GM12865 (cell line): Measurements from ENCODE around the gene WDTC1.

Experiments used
- DNase-seq: peaks from one replicate; pipeline ENCODE4 v3.0.0; 2010; ENCODE audit warnings: low read depth
- H3K4me3 ChIP-seq: 2 replicates; pipeline ENCODE4 v1.5.1; 2011; ENCODE audit warnings: mild to moderate bottlenecking, low read depth, low read length, control low read depth
- TF ChIP-seq, protein P1 (sequence below): IDR thresholded peaks from 2 replicates; pipeline ENCODE4 v1.5.1; 2011; ENCODE audit warnings: low read length, control low read depth, low read depth, inconsistent platforms; ENCODE audit not compliant: insufficient read depth; ENCODE audit errors: missing control alignments

WDTC1 gene

DNA sequence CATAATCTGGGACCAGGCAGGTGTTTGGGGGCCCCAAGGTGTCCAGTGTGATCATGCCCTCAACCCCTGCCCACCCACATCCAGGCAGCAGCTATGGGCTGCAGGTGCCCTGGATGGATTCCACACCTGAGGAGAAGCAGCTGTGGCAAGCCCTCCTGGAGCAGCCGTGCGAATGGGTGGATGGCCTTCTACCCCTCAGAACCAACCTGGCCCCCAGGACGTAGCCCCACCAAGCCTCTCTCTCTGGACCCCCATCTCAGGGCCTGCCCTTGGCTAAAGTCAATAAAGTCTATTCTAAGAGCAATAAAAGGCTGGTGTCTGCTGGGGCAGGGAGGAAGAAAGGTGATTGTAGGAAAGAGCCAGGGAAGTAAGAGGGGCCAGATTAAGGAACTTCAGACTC is 119.2 kb downstream of the WDTC1 start:
- TF ChIP-seq, protein P1, sequence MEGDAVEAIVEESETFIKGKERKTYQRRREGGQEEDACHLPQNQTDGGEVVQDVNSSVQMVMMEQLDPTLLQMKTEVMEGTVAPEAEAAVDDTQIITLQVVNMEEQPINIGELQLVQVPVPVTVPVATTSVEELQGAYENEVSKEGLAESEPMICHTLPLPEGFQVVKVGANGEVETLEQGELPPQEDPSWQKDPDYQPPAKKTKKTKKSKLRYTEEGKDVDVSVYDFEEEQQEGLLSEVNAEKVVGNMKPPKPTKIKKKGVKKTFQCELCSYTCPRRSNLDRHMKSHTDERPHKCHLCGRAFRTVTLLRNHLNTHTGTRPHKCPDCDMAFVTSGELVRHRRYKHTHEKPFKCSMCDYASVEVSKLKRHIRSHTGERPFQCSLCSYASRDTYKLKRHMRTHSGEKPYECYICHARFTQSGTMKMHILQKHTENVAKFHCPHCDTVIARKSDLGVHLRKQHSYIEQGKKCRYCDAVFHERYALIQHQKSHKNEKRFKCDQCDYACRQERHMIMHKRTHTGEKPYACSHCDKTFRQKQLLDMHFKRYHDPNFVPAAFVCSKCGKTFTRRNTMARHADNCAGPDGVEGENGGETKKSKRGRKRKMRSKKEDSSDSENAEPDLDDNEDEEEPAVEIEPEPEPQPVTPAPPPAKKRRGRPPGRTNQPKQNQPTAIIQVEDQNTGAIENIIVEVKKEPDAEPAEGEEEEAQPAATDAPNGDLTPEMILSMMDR = no peak
- no peak overlapping the region for H3K4me3 ChIP-seq
- DNase-seq = no peak

DNA sequence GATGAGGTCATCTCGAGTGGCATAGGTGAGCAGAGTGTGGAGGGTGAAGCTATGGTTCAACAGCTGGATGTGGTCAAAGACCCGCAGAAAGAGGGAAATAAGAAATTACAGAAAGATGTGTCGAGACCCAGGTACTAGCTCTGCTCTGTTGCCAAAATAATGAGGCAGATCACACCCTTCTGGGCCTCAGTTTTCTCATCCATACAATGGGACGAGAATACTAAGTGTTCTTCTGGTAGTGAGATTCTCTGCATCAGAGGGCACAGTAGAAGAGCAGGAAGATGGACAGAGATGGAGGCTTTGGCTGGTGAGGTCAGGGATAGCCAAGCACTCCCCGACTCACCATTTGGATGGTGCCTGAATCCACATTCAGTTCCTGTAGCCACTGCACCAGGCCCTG is 121.3 kb downstream of the WDTC1 start:
- no peak for DNase-seq

DNA sequence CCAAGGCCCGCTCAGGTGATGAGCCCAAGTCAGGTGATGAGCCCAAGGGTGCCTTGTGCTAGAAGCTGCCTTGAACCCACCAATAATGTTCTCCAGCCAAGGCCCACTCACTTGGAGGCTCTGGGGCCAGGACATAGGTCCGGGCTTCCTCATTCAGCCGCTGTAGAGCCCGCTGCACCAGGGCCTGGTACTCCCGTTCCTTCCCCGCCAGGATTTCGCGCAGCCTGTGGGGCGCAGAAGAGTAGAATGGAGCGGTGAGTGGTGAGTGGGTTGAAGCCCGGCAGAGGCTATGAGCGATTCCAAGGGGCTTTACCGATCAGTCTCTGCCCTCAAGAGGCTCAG is 121.8 kb downstream of the WDTC1 start:
- TF ChIP-seq, protein P1 = no peak
- DNase-seq = no peak
- no peak overlapping the region for H3K4me3 ChIP-seq

More for the DNA sequence above, 121.3 kb downstream of the WDTC1 start:
- no peak overlapping the region for H3K4me3 ChIP-seq
- TF ChIP-seq, protein P1 = no peak

DNA sequence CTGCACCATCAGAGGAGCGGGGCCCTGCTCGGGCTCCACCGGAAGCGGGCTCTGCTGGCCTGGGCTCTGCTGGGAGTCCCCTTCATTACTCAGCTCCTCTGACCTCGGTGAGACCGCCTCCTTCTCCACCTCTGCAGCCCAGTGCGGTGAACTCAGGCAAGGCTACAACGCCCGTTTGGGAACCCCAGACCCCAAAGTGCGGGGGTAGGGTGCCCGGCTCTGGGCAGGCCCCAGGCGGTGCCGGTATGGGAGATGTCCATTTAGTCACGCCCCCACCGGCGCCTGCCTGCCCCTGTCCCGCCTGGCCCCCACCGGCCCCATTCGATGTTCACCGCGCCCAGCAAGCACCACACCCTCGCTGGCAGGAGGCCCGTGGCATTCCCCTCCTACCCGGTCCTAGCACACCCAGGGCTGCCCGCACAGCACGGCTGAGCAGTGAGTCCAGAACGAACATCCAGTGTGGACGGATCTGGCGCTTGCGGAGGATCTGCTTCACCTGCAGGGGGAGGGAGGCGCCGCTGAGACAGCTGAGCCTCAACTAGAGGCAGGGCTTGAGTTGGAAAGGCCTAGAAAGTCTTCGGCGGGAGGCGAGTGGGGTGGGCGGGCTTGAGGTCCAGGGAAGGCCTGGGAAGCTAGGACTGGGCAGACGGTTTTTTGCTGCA is 122.3 kb downstream of the WDTC1 start:
- H3K4me3 ChIP-seq = no peak overlapping the region
- TF ChIP-seq, protein P1 = no peak
- no peak for DNase-seq

DNA sequence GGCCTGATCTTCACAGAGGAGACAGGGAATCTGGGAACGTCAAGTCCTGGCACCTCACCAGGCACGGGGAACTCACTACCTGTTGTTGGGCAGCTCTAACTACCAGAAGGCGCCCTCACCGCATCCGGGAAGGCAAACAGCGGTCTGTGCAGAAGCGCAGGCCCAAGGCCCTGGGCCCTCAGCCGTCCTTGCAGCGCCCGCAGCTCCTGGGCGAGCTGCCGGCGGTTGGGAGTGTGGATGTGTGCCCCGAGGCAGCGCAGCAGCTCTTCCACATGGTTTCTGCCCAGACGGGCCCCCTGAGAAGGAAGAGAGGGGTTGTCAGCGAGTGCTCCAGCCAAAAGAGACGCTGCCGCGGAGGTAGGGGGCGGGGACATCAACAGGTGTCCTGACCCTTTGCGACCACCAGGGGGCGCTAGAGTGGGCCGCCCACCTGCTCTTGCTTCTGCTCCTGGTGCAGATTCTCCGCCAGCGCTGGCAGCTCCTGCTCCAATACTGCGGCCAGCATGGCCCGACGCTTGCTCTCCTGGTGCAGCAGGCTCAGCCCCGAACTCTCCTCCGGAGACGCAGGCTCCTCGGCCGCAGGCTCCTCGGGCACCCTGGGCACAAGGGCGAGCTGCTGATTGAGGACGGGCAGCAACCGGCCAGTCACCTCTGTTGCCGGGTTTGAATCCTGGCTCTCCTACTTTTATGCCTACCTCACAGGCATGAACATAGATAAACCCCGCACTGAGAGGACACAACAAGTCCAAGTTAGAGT is 123.0 kb downstream of the WDTC1 start:
- DNase-seq = peak; percentile 77
- H3K4me3 ChIP-seq = no peak overlapping the region

More for the DNA sequence above, 123.0 kb downstream of the WDTC1 start:
- TF ChIP-seq, protein P1 = peak; percentile 94
